ENCODE measurements around the gene PHLPP1.

The PHLPP1 gene

DNA sequence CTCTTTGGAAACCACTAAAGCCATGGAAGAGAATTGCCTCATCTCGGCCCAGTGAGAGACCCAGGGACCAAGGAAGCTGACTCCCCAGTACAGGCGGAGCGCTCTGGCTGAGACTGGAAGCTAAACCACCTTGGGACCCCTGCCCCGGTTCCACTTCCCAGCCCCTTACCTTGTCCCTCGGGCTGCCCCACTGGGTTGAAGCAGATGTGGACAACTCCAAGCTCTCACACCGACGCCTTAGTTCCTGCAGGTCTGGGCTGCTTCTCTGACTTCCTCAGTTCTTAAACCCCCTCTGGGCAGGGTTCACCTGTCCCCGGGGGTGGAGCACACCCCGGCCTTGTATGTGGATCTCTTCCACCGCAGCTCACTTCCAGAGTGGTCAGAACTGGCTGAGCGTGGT, 266.2 kb downstream of the PHLPP1 start:
- H3K27me3 ChIP-seq (ENCODE audit: insufficient read depth, low read length, poor library complexity, severe bottlenecking): no peaks in the 10 kb centered on the region
- no peak overlapping the region for H2AFZ ChIP-seq (ENCODE audit: low read length)
- no peak overlapping the region for H3K4me3 ChIP-seq (ENCODE audit: low read length, poor library complexity, severe bottlenecking)
- no peaks in the 10 kb centered on the region for H3K9me2 ChIP-seq (replicated peaks; ENCODE audit: low read depth, low read length)
- peaks cover 23% of the 10 kb centered on the region; the same call in 1 of the 2 replicates for H3K36me3 ChIP-seq (ENCODE audit: insufficient read depth, low read length)
- no peaks in the 10 kb centered on the region for H3F3A ChIP-seq (ENCODE audit: low read depth)
- H4K20me1 ChIP-seq (ENCODE audit: insufficient read depth, low read length, poor library complexity, severe bottlenecking): no peaks in the 10 kb centered on the region
- H3K9ac ChIP-seq (ENCODE audit: low read depth, low read length, poor library complexity, severe bottlenecking): no peak overlapping the region
- no peaks in the 10 kb centered on the region for H3K9me3 ChIP-seq (ENCODE audit: insufficient read depth, low read depth, low read length)
- no peaks in the 10 kb centered on the region for H3K4me1 ChIP-seq (ENCODE audit: insufficient read depth, low read length, poor library complexity, severe bottlenecking)
- H3K4me2 ChIP-seq (ENCODE audit: low read depth, low read length, poor library complexity, severe bottlenecking): no peak overlapping the region
- TF ChIP-seq EZH2phosphoT487 (IDR thresholded peaks at IDR 0.05; ENCODE audit: borderline replicate concordance) (no peak), CTCF (conservative IDR thresholded peaks at IDR 0.05; ENCODE audit: low read length) (no peak)
- H3K79me2 ChIP-seq (ENCODE audit: insufficient read depth, low read length): no peaks in the 10 kb centered on the region

- Histone ChIP-seq H3K4me3 (ENCODE audit: low read length, poor library complexity, severe bottlenecking) (no peak overlapping the region), H3K9ac (ENCODE audit: low read depth, low read length, poor library complexity, severe bottlenecking) (no peak overlapping the region), H3K27me3 (ENCODE audit: insufficient read depth, low read length, poor library complexity, severe bottlenecking) (no peaks in the 10 kb centered on the region), H4K20me1 (ENCODE audit: insufficient read depth, low read length, poor library complexity, severe bottlenecking) (no peaks in the 10 kb centered on the region), H3K4me2 (ENCODE audit: low read depth, low read length, poor library complexity, severe bottlenecking) (no peak overlapping the region), H3K36me3 (ENCODE audit: insufficient read depth, low read length) (peaks cover 18% of the 10 kb centered on the region; the same call in 1 of the 2 replicates), H2AFZ (ENCODE audit: low read length) (no peak overlapping the region), H3F3A (ENCODE audit: low read depth) (no peaks in the 10 kb centered on the region), H3K9me2 (replicated peaks; ENCODE audit: low read depth, low read length) (no peaks in the 10 kb centered on the region), H3K9me3 (ENCODE audit: insufficient read depth, low read depth, low read length) (no peaks in the 10 kb centered on the region), H3K79me2 (ENCODE audit: insufficient read depth, low read length) (no peaks in the 10 kb centered on the region), H3K4me1 (ENCODE audit: insufficient read depth, low read length, poor library complexity, severe bottlenecking) (no peaks in the 10 kb centered on the region)
- TF ChIP-seq EZH2phosphoT487 (IDR thresholded peaks at IDR 0.05; ENCODE audit: borderline replicate concordance) (no peak), CTCF (conservative IDR thresholded peaks at IDR 0.05; ENCODE audit: low read length) (peak; percentile 95)
Measured at GRCh38 chr18:62982600-62983251, 267.4 kb downstream of the PHLPP1 start.

GRCh38 chr18:62984656-62985315, 269.4 kb downstream of the PHLPP1 start:
- no peak overlapping the region for H2AFZ ChIP-seq (ENCODE audit: low read length)
- no peaks in the 10 kb centered on the region for H3K4me1 ChIP-seq (ENCODE audit: insufficient read depth, low read length, poor library complexity, severe bottlenecking)
- no peaks in the 10 kb centered on the region for H3K79me2 ChIP-seq (ENCODE audit: insufficient read depth, low read length)
- H3K4me2 ChIP-seq (ENCODE audit: low read depth, low read length, poor library complexity, severe bottlenecking): no peak overlapping the region
- no peaks in the 10 kb centered on the region for H3K27me3 ChIP-seq (ENCODE audit: insufficient read depth, low read length, poor library complexity, severe bottlenecking)
- H3K9ac ChIP-seq (ENCODE audit: low read depth, low read length, poor library complexity, severe bottlenecking): no peak overlapping the region
- peaks cover 4% of the 10 kb centered on the region; the same call in 1 of the 2 replicates for H3K36me3 ChIP-seq (ENCODE audit: insufficient read depth, low read length)
- no peaks in the 10 kb centered on the region for H3K9me3 ChIP-seq (ENCODE audit: insufficient read depth, low read depth, low read length)
- no peaks in the 10 kb centered on the region for H4K20me1 ChIP-seq (ENCODE audit: insufficient read depth, low read length, poor library complexity, severe bottlenecking)
- H3F3A ChIP-seq (ENCODE audit: low read depth): no peaks in the 10 kb centered on the region
- TF ChIP-seq EZH2phosphoT487 (IDR thresholded peaks at IDR 0.05; ENCODE audit: borderline replicate concordance): no peak
- no peak for TF ChIP-seq CTCF (conservative IDR thresholded peaks at IDR 0.05; ENCODE audit: low read length)
- H3K4me3 ChIP-seq (ENCODE audit: low read length, poor library complexity, severe bottlenecking): no peak overlapping the region
- no peaks in the 10 kb centered on the region for H3K9me2 ChIP-seq (replicated peaks; ENCODE audit: low read depth, low read length)
